Endometrial microvascular endothelial cells (primary cell): ENCODE results near the gene PTGDR2. TPM values are rescaled to one million over a fixed set of nuclear protein-coding genes. Genes with fewer than 3 reads are reported as not detected.
"Not testable (repeated sequence)": the region's sequence is repeated elsewhere in the genome, so short reads cannot be mapped to it uniquely, and the experiment has no call there.

Source experiments
- in situ Hi-C: cut with HindIII; loops from 2 replicates; pipeline ENCODE4 v1.10.0; 2017; ENCODE audit warnings: low sequenced_read_pairs, low pct_unique_long_range_greater_than_20kb; ENCODE audit errors: inconsistent ontology term
- total RNA-seq: library from RNA; depleted of rRNA; stranded (reverse); fragments of >200 nt; gene quantifications from one replicate; pipeline ENCODE4 v1.2.3, GENCODE V29; 2015; ENCODE audit errors: inconsistent ontology term

Gene PTGDR2
- total RNA-seq, 1 donor from 2014 or later = not detected

DNA sequence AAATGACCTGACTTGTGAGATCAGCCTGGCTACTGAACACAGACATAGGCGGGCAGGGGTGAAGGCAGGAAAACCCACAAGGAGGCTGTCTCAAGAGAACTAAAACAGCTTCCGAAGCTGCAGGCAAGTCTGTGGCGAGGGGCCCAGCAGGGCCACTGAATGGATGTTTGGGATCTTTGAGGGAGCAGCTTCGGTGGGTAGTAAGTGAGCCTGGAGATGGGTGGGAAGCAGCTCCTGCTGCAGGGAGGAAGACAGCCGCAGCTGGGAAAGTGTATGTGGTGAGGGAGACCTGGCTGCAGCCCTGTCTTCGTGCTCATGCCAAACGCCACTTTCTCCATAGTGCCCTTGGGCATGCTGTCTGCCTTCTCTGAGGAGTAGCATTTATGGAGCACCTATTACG, 10.4 kb downstream of the PTGDR2 start:
- in situ Hi-C loops = no loop called here

DNA sequence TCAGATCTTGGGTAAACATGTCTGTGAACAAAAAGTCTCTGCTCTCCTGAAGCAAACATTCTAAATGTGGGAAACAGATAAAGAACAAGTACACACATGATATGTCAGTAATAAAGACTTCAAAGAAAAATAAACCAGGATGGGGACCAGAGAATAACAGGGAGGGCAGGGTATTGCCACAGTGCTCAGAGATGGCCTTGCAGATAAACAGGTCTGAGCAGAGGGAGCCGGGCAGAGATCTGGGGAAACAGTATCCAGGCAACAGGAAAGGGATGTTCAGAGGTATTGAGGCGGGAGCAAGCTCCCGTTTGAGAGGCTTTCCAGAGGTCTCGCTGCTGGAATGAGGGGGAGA, 10.9 kb downstream of the PTGDR2 start:
- in situ Hi-C loops = no loop called here

DNA sequence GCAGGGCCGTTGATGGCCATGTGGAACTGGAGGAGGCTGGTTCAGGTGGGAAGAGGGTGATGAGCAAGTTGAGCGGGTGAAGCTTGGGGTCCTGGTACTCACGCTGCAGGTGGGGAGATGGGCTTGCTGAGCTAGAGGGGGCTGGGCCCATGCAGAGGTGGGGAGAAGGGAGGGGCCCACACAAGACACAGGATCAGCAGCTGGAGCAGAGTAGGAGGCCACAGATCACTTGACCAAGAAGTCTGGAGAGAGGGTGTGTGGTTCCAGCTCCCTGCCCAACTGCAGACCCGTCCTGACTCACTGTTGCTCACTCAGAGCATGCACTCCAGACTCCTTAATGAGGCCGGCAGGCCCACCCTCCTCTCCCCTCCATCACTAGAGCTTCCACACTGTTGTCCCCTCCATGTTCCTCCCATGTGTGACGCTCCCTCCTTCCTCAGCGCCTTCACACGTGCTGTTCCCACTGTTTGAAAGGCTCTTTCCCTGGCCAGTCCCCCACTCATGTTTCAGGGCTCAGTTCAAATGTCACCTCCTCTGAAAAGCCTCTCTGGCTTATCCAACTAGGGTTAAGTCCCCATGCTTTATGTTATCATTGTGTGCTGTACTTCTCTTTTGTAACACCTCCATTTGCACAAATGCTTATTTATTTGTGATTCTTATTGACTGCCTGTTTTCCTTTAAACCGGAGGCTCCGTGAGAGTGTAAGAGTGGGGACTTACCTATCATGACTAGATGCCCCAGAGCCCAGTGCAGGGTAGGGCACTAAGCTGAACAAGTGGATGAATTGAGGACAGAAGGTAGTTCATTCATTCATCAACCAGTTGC, 11.5 kb downstream of the PTGDR2 start:
- in situ Hi-C loops = no loop called here

DNA sequence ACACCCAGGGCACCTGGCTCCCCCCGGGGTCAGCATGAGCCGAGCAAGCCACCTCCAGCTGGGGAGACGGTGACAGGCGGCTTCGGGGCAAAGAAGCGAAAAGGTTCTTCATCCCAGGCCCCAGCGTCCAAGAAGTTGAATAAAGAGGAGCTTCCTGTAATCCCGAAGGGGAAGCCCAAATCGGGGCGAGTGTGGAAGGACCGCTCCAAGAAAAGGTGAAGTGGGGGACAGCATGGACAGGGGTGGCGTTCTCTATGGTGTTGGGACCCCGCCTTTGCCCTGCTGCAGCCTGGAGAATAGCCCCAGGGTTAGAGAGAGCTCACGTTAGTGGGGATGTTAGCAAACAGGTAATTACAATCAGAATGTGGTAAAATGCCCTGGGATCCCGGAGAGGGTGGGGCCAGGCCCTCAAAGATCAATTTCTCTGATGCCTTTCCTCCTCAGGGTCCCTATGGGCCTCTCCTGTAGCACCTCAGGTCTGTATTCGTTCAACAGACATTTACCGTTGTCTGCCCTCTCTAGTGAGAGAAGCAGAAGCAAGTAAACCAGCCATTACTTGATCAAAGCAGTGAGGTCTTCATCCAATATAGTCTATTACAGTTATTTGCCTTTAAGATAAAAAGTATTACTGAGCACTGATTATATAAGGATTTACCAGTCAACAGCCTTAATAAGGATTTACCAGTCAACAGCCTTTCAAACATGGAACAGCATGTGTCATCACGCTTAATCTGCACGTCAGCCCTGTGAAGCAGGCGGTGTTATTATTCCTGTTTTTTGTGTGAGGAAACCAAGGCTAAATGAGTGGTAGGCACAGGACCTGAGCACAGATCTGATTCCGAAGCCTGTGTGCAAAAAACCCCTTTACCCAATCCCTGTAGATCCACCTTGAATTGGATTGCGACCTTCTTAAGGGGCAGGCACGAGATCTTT, 12.8 kb downstream of the PTGDR2 start:
- in situ Hi-C loops = no loop called here

DNA sequence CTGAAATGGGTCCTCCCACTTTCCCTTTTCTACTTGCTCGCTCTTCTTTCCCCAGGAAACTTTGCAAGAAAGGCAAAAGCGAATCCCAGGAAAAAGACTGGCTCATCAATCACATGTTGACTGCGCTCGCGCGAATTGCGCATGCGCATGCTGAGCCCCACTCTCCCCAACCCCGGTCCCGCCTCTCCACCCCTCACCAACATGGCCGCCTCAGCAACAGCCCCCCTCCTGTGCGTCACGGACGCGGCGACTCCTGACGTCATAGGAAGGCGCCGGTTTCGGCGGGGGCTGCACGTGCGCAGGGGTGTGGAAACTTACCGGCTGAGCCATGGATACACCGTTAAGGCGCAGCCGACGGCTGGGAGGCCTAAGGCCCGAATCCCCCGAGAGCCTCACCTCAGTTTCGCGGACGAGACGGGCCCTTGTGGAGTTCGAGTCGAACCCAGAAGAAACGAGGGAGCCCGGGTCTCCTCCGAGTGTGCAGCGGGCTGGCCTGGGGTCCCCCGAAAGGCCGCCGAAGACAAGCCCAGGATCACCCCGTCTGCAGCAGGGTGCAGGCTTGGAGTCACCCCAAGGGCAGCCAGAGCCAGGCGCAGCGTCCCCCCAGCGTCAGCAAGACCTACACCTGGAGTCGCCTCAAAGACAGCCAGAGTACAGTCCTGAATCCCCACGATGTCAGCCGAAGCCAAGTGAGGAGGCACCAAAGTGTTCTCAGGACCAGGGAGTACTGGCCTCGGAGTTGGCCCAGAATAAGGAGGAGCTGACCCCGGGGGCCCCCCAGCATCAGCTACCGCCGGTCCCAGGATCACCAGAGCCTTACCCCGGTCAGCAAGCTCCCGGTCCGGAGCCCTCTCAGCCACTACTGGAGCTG, 13.7 kb downstream of the PTGDR2 start, which contains the start of gene CCDC86:
Gene CCDC86, plus strand, starts transcription at position 317 of the 871 bp plus-strand sequence. Its CDS starts 12 bp downstream, at position 329.
- in situ Hi-C loops = no loop called here

DNA sequence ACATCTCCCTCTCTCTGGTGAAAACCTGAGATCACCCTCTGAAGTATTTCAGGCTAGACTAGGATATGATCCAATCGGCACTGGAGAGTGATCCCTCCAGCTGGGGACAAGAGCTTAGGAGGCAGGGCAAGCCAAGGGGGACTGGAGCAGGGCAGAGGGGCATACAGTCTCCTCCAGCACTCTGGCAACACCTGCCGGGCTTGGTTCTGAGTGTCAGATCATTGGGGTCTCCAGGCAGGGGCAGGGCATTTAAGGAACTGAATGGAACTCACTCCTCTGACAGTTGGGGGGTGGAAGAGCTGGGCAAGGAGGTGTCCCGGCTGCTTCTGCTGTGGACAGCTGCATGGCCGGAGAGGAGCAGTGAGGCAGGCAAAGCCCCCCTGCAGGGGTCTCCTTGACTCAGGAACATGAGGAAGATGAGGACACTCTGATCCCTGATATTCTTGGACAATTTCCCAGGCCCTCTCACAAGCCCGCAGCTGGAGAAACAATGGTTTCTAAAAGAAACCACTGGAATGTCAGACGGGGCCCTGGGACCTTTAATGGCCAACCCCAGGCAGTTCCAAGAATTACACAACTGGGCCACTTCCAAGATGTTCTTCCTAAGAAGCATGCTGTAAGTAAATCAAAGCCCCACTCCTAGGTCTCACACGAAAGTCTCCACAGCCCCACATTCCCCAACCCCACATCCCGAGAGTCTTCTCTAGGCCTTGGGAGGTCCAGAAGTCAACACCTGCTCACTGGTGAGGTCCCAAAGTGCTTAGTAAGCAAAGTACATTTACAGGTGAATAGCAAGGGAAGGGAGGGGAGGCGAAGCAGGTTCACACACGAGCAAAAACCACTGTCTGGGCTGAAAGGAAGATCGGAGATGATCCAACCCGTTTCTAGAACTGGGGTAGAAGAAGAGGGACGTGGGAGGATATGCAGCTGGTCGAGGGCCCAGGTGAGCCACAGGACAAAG, 15.0 kb downstream of the PTGDR2 start:
- in situ Hi-C loops = no loop called here

DNA sequence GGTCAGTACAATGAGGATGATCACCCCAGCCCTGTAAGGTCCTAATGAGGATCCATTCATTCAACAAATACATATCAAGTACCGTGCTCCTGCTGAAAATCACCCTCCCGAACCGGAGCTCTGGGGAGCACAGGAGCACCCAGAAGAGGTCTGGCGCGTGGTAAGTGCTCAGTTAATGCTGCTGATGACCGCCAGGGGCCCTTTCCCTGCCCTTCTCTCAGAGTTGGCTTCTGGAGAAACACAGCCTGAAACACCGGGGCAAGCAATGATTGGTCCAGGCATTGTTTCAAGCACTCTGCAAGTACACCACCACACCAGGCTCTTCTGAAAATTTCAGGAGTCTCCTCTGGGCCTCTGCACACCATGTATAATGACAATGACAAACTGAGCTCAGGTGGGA, 17.6 kb downstream of the PTGDR2 start:
- in situ Hi-C loops = no loop called here

DNA sequence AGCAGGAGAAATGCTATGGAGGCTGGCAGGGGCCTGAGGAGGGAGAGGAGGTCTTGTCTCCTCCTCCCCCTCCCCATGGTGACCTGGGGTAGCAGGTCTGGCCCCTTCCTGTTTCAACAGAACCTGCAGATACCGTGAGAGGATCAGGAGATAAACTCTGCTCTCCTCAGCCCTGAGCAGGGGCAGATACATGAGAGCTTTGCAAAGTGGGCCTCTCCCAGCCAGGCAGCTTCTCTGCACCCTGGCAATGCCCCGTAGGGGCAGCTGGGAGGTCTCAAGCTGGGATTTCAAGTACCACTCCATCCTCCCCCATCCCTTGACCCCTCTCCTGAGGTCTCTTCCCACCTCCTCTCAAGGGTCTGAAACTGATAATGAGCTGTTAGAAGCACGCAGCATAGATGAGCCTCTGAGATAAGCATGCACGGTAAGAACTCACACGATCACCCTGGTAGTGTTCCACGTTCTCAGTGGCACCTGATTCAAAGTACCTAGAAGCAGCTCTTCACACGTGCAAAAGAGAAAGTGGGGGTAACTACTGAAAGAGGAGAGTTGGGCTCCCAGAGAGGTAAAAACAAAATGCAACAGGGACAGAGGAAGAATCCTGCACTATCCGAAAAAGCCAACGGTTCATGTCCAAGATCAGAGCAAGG, 18.8 kb downstream of the PTGDR2 start:
- in situ Hi-C loops = no loop called here

DNA sequence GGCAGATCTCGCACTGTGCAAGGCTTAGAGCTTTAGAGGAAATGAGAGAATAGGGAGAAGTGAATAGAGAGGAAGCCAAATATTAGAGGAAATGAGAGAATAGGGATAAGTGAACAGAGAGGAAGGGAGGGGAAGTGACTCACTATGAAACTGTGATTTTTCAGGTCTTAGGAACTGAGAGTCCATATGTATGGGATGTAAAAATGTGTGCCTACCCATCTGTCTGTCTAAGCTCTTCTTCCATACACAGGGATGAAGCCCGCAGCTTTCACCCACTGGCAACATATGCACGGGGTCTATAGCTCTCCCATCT, 20.3 kb downstream of the PTGDR2 start:
- in situ Hi-C loops = no loop called here

DNA sequence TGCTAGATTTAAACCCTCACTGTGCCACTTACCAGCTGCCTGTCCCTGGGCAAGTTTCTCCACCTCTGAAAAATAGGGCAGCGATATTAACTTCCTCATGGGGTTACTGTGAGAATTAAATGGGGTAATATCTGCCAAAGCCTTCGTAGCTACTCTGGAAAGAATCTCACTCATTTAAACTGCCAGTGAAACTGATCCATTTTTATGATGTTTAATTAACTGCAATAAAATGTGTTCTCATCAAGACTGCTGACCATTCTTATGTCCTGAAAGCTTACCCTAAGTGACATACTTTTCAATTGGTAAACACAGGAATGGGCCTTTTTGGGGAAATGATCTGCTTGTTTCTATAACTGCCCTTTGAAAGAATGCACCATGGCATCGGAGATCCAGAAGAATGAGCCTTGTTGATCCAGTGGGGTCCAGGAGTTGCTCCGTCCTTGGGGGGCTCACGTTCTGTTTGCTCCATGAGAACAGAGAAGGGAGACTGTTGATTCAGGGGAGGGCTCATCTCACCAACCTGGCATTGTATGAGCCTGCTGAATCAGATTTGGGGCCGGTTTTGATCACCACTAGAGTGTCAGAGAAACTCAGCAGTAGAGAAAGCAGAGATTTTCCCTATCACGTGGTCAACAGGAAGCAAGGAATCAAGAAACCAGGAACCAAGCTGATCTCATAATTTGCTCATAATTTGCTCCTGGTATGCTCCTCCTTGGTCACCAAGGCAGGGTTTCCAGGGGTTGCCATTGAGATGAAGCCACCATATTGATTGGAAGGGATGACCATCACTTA, 20.8 kb downstream of the PTGDR2 start:
- in situ Hi-C loops = no loop called here

DNA sequence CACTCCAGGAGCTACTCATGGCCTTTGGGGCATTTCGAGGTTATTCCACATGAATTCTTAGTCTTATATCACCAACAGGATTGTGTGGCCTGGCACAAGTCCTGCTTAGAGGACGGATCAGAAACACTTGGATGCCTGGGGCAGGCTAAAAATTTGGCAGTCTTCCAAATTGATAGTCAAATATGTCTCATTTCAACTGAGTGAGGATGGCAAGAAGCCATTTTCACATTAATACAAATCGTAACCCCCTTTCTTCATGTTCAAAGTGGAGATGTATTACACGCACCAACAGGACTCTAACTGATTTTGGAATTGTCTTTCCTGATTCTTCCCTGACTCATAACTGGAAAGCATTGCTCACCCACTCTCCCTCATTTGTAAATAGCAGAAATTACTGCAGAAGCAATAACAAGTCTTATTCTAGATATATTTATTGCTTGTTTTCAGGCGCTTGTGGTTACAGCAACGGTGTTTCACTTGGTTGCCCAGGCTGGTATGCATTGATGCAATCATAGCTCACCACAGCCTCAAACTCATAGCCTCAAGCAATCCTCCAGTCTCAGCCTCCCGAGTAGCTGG, 24.2 kb downstream of the PTGDR2 start:
- in situ Hi-C loops = no loop called here

DNA sequence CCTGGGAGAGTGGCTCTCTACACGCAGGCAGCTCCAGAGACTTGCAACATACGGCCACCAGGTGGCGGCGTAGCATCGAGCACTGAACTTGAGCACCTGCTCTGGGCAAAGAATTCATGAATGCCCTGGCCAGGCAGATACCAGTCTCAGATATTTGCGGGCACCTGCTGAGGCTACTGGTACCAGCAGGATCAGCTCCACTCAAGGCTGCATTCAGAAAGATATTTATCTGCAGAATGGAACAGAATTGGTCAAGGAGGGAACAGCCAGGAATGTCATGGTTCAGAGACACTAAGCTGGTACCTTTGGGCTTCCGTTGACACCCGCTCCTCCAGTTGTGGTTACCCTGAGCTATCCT, 24.6 kb downstream of the PTGDR2 start:
- in situ Hi-C loops = no loop called here

DNA sequence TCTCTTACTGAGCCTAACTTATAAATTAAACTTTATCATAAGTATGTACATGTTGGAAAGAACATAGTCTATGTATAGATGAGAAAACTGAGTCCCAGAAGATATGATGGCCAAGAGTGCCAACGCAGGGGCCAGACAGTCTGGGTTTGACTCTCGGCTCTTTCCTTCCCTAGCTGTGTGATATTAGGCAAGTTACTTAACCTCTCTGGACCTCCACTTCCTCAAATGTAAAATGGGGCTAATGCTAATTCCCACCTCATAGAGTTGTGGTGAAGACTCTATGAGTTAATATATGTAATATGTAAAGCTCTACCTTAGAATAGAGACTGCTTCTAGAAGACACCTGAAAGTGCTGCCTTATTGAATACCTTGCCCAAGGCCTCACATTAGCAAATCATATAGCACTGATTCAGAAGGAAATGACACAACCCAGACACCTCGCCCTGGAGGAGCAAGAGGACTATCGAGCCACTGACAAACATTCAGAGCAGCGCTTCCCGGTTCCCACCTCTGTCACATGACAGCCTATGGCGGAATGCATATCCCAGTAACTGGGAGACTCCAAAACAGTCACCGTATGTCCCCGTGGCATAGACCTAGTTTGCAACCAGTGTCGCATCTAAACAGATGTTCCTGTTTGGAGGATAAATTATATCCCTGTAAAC, 25.1 kb downstream of the PTGDR2 start:
- in situ Hi-C loops = no loop called here

DNA sequence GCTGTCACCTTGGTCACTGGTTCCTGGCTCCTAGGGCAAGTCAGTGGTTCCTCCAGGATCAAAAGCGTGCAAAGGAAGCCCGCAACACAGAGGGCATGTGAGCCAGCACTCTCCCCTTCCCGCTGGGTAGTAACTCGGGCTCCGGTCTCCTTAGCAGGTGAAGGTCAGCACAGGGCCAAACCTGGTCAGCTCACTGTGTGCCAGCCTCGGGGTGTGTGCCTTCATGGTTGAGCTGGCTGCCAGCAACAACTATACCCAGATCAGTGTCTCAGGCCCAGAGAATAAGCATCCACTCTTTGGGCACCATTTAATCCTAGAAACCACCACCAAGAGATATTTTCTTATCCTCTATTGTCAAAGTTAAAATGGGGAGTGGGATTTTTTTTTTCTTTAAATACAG, 30.0 kb downstream of the PTGDR2 start:
- in situ Hi-C loops = no loop called here

DNA sequence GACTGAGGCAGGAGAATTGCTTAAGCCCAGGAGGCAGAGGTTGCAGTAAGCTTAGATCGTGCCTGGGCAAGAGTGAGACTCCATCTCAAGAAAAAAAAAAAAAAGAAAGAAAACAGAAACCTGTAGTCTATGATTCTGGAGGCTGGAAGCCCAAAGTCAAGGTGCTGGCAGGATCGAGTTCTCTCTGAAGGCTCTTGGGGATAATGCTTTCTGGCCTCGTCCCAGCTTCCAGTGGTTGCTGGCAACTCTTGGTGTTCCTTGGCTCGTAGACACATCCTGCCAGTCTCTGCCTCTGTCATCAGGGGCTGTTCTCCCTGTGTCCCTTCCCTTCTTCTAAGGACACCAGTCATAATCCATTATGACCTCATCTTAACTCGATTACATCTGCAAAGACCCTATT, 30.6 kb downstream of the PTGDR2 start:
- in situ Hi-C loops = no loop called here

DNA sequence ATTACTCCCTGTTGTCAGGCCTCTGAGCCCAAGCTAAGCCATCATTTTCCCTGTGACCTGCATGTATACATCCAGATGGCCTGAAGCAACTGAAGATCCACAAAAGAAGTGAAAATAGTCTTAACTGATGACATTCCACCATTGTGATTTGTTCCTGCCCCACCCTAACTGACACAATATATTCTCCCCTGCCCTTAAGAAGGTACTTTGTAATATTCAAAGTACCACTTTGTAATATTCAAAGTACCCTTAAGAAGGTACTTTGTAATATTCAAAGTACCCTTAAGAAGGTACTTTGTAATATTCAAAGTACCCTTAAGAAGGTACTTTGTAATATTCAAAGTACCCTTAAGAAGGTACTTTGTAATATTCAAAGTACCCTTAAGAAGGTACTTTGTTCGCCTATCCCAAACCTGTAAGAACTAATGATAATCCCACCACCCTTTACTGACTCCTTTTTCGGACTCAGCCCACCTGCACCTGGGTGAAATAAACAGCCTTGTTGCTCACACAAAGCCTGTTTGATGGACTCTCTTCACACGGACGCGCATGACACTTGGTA, 31.9 kb downstream of the PTGDR2 start:
- in situ Hi-C loops = not testable (repeated sequence)
